ENCODE data around the gene TAF8. TPM values are rescaled to one million over a fixed set of nuclear protein-coding genes. Genes with fewer than 3 reads are reported as not detected.

Gene TAF8
- total RNA-seq, 4 donors from 2014 or later, result 16.3 to 49.2 (median 35.6) TPM

GRCh38 chr6:42128460-42129359 lies 78.4 kb downstream of the TAF8 start:
- no peak overlapping the region for H3K27ac ChIP-seq
- intact Hi-C loops (cut with DNase I; ENCODE audit: low total_unique reads), result no loop called here
- no peaks in the 10 kb centered on the region for H3K27me3 ChIP-seq
- in situ Hi-C loops (cut with MboI; ENCODE audit: low sequenced_read_pairs in 4 of 4), result no loop called here
- H3K36me3 ChIP-seq, result no peaks in the 10 kb centered on the region
- H3K4me3 ChIP-seq, result no peak overlapping the region
- TF ChIP-seq CTCF (IDR thresholded peaks at IDR 0.05 in 4 of 5, conservative IDR thresholded peaks at IDR 0.05 in 1 of 5) (no peak), POLR2A (IDR thresholded peaks at IDR 0.05) (no peak)
- H3K4me1 ChIP-seq, result no peaks in the 10 kb centered on the region
- H3K9me3 ChIP-seq, result no peaks in the 10 kb centered on the region
- DNase-seq, result no peak
- ATAC-seq, result no peak

GRCh38 chr6:42129360-42129676 lies 79.0 kb downstream of the TAF8 start:
- ATAC-seq, result no peak

GRCh38 chr6:42131531-42131930 lies 81.2 kb downstream of the TAF8 start:
- TF ChIP-seq CTCF (IDR thresholded peaks at IDR 0.05 in 4 of 5, conservative IDR thresholded peaks at IDR 0.05 in 1 of 5), result no peak
- no peak for TF ChIP-seq POLR2A (IDR thresholded peaks at IDR 0.05)
- no peaks in the 10 kb centered on the region for H3K27me3 ChIP-seq
- H3K36me3 ChIP-seq, result no peaks in the 10 kb centered on the region
- in situ Hi-C loops (cut with MboI; ENCODE audit: low sequenced_read_pairs in 4 of 4), result no loop called here
- intact Hi-C loops (cut with DNase I; ENCODE audit: low total_unique reads), result no loop called here
- ATAC-seq, result no peak
- H3K9me3 ChIP-seq, result no peaks in the 10 kb centered on the region
- no peak overlapping the region for H3K27ac ChIP-seq
- no peak for DNase-seq
- no peak overlapping the region for H3K4me3 ChIP-seq
- no peaks in the 10 kb centered on the region for H3K4me1 ChIP-seq

More at GRCh38 chr6:42129360-42129676, 79.0 kb downstream of the TAF8 start:
- intact Hi-C loops (cut with DNase I; ENCODE audit: low total_unique reads), result no loop called here
- no peak for DNase-seq
- TF ChIP-seq POLR2A (IDR thresholded peaks at IDR 0.05), result no peak
- TF ChIP-seq CTCF (IDR thresholded peaks at IDR 0.05 in 4 of 5, conservative IDR thresholded peaks at IDR 0.05 in 1 of 5), result no peak
- Histone ChIP-seq H3K27ac (no peak overlapping the region), H3K4me1 (no peaks in the 10 kb centered on the region), H3K4me3 (no peak overlapping the region), H3K36me3 (no peaks in the 10 kb centered on the region), H3K9me3 (no peaks in the 10 kb centered on the region), H3K27me3 (no peaks in the 10 kb centered on the region)
- in situ Hi-C loops (cut with MboI; ENCODE audit: low sequenced_read_pairs in 4 of 4), result no loop called here

GRCh38 chr6:42133926-42134325 lies 83.6 kb downstream of the TAF8 start:
- in situ Hi-C loops (cut with MboI; ENCODE audit: low sequenced_read_pairs in 4 of 4) (no loop called here), intact Hi-C loops (cut with DNase I; ENCODE audit: low total_unique reads) (no loop called here)

More at GRCh38 chr6:42133926-42134325, 83.6 kb downstream of the TAF8 start:
- no peak overlapping the region for H3K4me3 ChIP-seq
- H3K36me3 ChIP-seq, result no peaks in the 10 kb centered on the region
- no peak overlapping the region for H3K27ac ChIP-seq
- TF ChIP-seq POLR2A (IDR thresholded peaks at IDR 0.05), result no peak
- no peak for TF ChIP-seq CTCF (IDR thresholded peaks at IDR 0.05 in 4 of 5, conservative IDR thresholded peaks at IDR 0.05 in 1 of 5)
- H3K4me1 ChIP-seq, result no peaks in the 10 kb centered on the region
- H3K27me3 ChIP-seq, result no peaks in the 10 kb centered on the region
- no peak for ATAC-seq
- H3K9me3 ChIP-seq, result no peaks in the 10 kb centered on the region
- no peak for DNase-seq
